GOT3 (cell line): ENCODE data around the gene PLPP4.

Source experiments
- DNase-seq: peaks from one replicate; lab custom pipeline; 2025; ENCODE audit warnings: mixed read lengths; lab: John Stamatoyannopoulos, UW

PLPP4 gene

GRCh38 chr10:120517881-120518484, 61.0 kb downstream of the PLPP4 start:
- DNase-seq, result no peak

- DNase-seq, result no peak
Measured at GRCh38 chr10:120521880-120522279, 64.9 kb downstream of the PLPP4 start.

GRCh38 chr10:120527691-120528090, 70.7 kb downstream of the PLPP4 start:
- no peak for DNase-seq

- no peak for DNase-seq
Measured at GRCh38 chr10:120530699-120531098, 73.7 kb downstream of the PLPP4 start.

GRCh38 chr10:120538091-120538490, 81.1 kb downstream of the PLPP4 start:
- DNase-seq, result no peak

- no peak for DNase-seq
Measured at GRCh38 chr10:120539076-120539475, 82.0 kb downstream of the PLPP4 start.

- no peak for DNase-seq
Measured at GRCh38 chr10:120540486-120540885, 83.5 kb downstream of the PLPP4 start.

GRCh38 chr10:120541984-120542383, 85.0 kb downstream of the PLPP4 start:
- DNase-seq, result no peak

GRCh38 chr10:120542591-120542990, 85.6 kb downstream of the PLPP4 start:
- no peak for DNase-seq

- no peak for DNase-seq
Measured at GRCh38 chr10:120543291-120543690, 86.3 kb downstream of the PLPP4 start.

GRCh38 chr10:120548210-120548609, 91.2 kb downstream of the PLPP4 start:
- DNase-seq, result no peak

GRCh38 chr10:120552262-120552661, 95.2 kb downstream of the PLPP4 start:
- DNase-seq, result no peak

GRCh38 chr10:120553911-120554310, 96.9 kb downstream of the PLPP4 start:
- DNase-seq, result no peak

GRCh38 chr10:120555436-120555835, 98.4 kb downstream of the PLPP4 start:
- no peak for DNase-seq

GRCh38 chr10:120555842-120556532, 99.0 kb downstream of the PLPP4 start:
- DNase-seq, result no peak

GRCh38 chr10:120557311-120557710, 100.3 kb downstream of the PLPP4 start:
- DNase-seq, result no peak

GRCh38 chr10:120559800-120560199, 102.8 kb downstream of the PLPP4 start:
- DNase-seq, result no peak

GRCh38 chr10:120562956-120563355, 105.9 kb downstream of the PLPP4 start:
- no peak for DNase-seq

GRCh38 chr10:120570418-120570817, 113.4 kb downstream of the PLPP4 start:
- no peak for DNase-seq

GRCh38 chr10:120571266-120571665, 114.2 kb downstream of the PLPP4 start:
- no peak for DNase-seq

GRCh38 chr10:120572307-120572706, 115.3 kb downstream of the PLPP4 start:
- no peak for DNase-seq

GRCh38 chr10:120573355-120573754, 116.3 kb downstream of the PLPP4 start:
- no peak for DNase-seq

GRCh38 chr10:120574981-120575380, 118.0 kb downstream of the PLPP4 start:
- no peak for DNase-seq

- DNase-seq, result no peak
Measured at GRCh38 chr10:120575411-120575810, 118.4 kb downstream of the PLPP4 start.
